HL-60/S4 (cell line): ENCODE measurements around the gene MROH2B.

ENCODE experiments used
- in situ Hi-C: fragments of 300-500 bp; cut with MboI; formaldehyde crosslinking; loops from 2 replicates; pipeline ENCODE4 v1.14.3; 2022; ENCODE audit warnings: low sequenced_read_pairs

The MROH2B gene

GRCh38 chr5:41071242-41071641 lies at the start of gene MROH2B:
MROH2B (minus strand) TSS chr5:41071342; CDS start chr5:41070852, 490 bp downstream.
- in situ Hi-C loops, result no loop called here

GRCh38 chr5:41120600-41120999 lies 49.5 kb upstream of the MROH2B start:
- in situ Hi-C loops, result no loop called here

DNA sequence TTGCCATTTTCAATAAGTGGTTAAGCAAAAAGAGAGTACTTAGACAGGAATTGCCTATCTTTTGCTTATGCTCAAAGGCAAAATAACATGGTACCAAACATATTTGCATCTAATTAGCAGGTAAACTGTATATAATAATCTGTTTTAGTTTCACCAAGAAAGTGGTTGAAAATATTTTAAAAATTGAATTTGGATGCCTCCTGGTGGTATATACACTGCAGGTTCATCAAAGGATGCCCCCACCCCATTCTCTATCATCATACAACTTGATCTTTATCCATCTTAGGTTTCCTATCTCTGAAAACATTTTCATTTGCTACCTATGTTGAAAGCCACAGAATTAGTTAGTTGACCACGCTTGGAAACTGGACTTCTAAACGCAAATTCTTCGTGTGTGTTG lies 47.0 kb upstream of the MROH2B start:
- in situ Hi-C loops, result no loop called here

DNA sequence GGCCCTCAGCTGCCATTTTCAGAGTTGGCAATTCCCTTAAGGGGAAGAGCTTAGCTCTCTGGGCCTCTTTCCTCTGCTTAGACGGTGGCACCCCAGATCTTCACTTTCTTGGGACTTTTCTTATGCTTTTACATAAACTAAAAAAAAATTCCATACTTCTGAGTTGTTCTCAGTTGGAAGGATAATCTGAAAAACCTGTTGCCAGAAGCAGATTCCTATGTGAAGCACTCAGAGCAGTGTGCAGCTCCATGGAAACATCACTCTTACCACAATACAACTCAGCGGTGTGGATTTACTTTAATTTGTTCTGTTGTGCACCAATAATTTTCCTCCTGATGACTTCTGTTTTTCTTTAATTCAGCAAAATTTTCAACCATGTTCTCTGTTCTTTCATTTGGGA lies 44.1 kb upstream of the MROH2B start:
- in situ Hi-C loops, result no loop called here

GRCh38 chr5:41112486-41113455 lies 41.6 kb upstream of the MROH2B start:
- in situ Hi-C loops, result no loop called here

DNA sequence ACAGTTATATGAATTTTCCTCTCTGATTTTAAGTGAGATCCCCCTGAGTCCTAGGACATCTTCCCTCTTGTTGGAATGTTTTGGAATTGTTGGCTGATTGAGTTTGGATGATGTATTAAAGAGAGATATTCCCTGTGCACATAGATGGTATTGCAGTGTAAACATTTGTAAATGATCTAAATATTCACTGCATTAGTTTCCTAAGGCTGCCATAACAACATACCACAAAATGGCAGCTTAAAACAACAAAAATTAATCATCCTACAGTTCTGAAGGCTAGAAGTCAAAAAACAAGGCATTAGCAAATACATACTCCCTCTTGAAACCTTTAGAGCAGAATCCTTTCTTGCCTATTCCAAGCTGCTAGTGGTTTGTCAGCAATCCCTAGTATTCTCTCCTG lies 38.0 kb upstream of the MROH2B start:
- in situ Hi-C loops, result no loop called here

- in situ Hi-C loops, result no loop called here
These were observed 31.2 kb upstream of the MROH2B start for GRCh38 chr5:41102341-41102740.

DNA sequence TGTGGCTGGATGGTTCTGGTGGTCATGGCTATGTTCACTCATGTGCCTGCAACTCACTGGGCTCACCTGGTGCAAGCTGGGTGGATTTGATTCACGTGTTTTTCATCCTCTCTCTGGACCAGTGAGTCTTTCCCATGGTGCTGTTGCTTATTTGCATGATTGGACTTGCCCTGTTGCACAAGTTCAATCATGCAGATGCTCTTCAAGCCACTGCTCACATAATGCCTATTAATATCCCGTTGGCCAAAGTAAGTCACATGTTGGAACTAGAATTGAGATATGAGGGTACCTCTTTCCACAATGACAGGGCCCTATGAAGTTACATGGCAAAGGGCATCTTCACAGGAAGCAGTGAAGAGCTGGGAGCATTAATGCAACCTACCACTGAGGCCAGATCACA lies 26.5 kb upstream of the MROH2B start:
- in situ Hi-C loops, result no loop called here

DNA sequence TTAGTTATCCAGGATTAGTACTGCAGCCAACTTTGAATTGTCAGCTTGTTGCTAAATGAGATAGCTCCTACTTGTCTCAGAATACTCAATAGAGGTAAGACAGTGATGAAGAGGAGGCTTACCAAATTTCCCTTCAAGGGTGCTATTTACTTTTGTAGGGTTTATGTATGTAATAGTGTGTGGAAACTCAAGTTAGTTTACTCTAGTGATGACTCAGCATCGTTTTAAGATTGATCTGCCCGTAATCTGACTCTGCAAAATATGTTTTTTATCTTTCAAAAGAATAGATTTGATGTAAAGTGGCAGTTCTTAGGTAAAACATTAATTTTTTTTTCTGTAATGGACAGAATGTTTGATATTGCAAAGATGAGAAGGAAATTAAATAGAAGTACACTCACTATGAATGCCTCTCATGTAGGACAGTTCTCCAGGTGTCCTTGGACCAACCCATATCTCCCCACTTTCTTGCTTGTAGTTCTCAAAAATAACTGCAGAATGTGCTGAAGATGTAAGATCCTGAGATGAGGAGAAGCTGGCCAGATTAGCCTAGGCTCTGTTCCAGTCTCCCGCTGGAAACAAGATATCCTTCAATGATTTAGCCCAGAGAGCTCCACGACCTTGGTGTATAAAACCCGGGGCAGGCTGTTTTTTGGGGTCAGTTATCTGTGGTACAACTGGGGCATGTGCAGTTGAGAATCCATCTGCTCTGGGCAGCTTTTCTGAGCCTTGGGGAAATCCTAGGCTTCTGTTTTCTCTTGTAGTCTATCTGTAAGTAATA lies 24.4 kb upstream of the MROH2B start:
- in situ Hi-C loops, result no loop called here

GRCh38 chr5:41094871-41095270 lies 23.7 kb upstream of the MROH2B start:
- in situ Hi-C loops, result no loop called here

- in situ Hi-C loops, result no loop called here
These were observed 22.7 kb upstream of the MROH2B start for GRCh38 chr5:41093803-41094202.

- in situ Hi-C loops, result no loop called here
These were observed 16.3 kb upstream of the MROH2B start for GRCh38 chr5:41087461-41087860.

DNA sequence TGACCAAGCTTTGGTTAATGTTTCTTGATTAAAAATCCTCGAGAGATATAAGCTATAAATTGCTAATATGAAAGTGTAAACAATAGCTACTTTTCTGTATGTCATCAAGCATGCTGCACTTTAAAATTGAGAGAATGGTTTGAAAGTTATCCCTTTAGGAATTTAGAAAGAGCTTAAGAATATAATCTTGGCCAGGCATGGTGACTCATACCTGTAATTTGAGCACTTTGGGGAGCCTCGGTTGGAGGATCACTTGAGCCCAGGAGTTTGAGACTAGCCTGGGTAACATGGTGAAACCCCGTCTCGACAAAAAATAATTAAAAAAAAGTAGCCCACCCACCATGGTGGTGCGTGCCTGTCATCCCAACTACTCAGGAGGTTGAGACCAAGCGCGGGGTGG lies 12.2 kb upstream of the MROH2B start:
- in situ Hi-C loops, result no loop called here

- in situ Hi-C loops, result no loop called here
These were observed 833 bp upstream of the MROH2B start for GRCh38 chr5:41071975-41072374.

- in situ Hi-C loops, result no loop called here
These were observed 3.2 kb downstream of the MROH2B start for GRCh38 chr5:41067714-41068568.

DNA sequence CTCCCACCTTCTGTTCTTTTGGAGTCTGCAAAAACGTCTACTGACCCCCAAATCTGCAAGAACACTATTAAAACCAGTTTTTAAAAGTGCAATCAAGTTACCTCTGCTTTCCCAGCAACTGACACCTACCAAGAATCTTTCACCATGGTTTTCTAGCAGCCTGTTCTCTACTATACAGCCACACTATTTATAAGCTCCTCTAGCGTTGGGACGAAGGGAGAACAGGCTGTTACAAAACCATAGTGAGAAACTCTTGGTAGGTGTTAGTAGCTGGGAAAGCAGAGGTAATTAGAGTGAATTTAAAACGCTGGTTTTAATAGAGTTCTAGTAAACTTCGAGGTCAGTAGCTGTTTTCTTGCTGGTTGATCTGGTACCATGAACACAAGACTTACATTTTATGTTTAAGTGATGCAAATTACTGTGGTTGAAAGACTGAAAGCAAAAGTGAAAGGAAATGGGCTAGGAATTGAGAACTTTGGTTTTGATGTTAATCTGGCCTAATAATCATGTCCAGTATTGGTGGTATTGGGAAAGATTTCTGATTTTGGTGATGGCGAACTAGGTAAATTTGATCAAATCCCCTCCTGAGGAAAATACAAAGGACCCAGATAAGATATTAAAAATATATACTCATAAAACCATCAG lies 5.3 kb downstream of the MROH2B start:
- in situ Hi-C loops, result no loop called here

DNA sequence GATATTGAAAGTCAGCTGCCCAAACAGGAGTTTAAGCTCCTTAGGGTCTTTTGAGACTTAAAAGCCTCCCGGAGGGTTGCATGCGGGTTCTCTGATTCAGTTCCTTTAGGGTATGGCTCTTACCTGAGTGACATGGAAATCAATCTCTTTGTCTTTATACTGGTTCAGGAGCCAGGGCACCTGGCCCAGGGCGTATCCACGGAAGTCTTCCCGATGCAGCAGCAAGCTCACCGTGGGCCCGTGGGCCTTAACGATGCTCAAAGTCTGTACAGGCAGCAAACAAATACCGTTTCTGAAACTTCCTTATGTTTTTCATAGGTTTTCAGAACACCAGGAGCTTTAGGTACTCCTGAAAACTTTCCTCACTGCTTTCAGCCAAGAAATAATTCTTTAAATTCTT lies 13.2 kb downstream of the MROH2B start:
- in situ Hi-C loops, result no loop called here

- in situ Hi-C loops, result no loop called here
These were observed 13.9 kb downstream of the MROH2B start for GRCh38 chr5:41057231-41057630.

DNA sequence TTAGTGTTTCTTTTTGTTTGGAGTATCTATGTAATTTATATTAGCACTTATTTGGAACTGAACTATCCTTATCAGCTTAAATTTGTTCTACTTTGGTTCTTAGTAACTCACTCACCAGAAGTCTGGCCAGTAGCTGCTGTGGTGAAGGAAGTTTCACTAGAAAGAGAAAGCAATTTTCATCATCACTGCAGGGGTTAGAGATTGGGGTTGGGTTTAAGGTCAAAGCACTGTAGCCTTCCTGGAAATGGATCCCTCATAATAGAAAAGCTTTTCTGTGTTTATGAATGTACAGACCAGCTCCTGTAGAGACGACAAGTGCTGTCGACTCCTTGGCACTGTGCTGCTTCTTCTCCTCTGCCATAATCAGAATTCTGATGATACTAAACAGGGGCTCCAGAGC lies 22.2 kb downstream of the MROH2B start:
- in situ Hi-C loops, result no loop called here

DNA sequence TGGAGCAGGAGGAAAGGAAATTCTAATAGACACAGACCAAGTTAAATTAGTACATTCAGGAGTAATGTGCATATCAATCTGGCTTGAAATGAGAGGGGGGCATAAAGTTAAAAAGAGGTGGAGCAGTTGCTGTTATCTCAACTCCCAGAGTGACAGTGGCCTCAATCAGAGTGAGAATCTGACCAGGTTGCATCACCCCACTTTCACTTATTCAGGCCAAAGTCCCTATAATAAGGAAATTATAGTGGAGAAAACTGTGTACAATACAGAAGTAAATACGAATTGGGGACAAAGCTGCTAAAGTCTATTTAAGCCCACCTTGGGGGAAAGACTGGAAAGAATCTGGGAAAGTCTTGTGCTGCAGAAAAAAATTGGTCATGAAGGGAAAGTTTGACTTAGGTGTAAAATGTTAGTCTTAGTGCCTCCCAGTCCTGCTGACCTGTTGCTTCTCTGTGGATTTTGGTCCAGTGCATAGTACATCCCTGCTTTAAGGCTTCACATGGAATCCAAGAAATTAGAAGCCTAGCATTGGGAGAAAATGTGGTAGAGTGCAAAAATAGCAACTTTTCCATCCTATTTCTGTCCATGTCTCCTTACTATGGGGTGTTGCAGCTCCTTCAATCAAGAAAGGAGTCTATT lies 27.9 kb downstream of the MROH2B start:
- in situ Hi-C loops, result no loop called here
